GM13977 (cell line): ENCODE data around the gene BCLAF3.

Experiments
- DNase-seq: peaks from one replicate; pipeline ENCODE4 v3.0.0; 2012; ENCODE audit warnings: low spot score
- in situ Hi-C: fragments of 300-500 bp; cut with MboI; formaldehyde crosslinking; loops from one replicate; pipeline ENCODE4 v1.12.0; 2022; ENCODE audit warnings: low sequenced_read_pairs, low pct_unique_long_range_greater_than_20kb, mixed read lengths, inconsistent platforms; ENCODE audit not compliant: unreplicated experiment
- TF ChIP-seq, protein P1 (sequence below): IDR thresholded peaks from 2 replicates; pipeline ENCODE4 v1.5.1; 2012; ENCODE audit warnings: mild to moderate bottlenecking, control low read depth; ENCODE audit not compliant: insufficient read depth; ENCODE audit errors: extremely low read depth, missing control alignments

The BCLAF3 gene

DNA sequence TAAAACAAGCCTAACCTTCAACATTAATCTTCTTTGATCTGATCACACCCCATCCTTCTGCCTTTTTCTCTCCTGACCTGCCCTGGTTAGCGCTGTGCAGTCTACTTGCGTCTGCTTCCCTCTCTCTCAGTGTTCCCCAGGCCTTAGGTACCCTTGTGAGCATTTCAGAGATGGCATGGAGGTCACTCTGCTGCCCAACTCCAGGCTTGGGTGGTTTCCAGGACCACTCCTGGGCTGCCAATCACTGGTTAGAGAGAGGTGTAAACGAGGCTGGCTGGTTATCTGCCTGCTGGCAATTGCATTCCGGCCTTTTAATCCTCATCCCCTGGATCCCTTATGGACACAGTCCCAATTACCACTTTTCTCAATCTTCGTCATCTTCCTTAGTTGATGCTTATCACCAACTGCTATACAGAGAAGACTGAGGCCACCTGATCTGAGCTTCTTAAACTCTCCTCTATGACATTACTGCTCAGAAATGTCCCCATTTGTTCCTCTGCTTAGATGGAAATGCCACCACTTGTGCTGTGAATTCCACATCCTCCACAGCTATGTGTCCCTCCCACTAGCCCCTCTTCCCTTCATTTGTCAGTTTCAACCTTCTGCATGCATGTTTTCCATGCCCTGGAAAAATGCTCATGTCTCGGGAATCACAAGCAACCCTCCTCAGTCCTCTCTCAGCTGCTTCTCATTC, 29.0 kb upstream of the BCLAF3 start:
- TF ChIP-seq, protein P1, sequence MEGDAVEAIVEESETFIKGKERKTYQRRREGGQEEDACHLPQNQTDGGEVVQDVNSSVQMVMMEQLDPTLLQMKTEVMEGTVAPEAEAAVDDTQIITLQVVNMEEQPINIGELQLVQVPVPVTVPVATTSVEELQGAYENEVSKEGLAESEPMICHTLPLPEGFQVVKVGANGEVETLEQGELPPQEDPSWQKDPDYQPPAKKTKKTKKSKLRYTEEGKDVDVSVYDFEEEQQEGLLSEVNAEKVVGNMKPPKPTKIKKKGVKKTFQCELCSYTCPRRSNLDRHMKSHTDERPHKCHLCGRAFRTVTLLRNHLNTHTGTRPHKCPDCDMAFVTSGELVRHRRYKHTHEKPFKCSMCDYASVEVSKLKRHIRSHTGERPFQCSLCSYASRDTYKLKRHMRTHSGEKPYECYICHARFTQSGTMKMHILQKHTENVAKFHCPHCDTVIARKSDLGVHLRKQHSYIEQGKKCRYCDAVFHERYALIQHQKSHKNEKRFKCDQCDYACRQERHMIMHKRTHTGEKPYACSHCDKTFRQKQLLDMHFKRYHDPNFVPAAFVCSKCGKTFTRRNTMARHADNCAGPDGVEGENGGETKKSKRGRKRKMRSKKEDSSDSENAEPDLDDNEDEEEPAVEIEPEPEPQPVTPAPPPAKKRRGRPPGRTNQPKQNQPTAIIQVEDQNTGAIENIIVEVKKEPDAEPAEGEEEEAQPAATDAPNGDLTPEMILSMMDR = no peak
- in situ Hi-C loops = no loop called here
- no peak for DNase-seq

DNA sequence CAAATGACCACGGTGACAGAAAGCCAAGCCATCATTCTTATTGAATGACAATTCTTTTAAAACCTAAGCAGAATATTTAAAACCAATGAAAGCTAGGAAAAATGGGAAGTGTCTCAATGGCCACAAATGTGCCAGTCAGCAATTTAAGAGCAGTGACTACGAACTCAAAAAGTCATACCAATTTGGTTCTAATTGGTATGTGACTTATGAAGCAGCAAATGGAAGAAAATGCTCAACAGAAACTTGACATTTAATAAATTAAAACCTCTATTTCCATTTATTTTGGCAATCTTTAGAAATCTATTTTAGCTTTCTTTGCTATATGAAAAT, 25.7 kb upstream of the BCLAF3 start:
- in situ Hi-C loops = no loop called here

DNA sequence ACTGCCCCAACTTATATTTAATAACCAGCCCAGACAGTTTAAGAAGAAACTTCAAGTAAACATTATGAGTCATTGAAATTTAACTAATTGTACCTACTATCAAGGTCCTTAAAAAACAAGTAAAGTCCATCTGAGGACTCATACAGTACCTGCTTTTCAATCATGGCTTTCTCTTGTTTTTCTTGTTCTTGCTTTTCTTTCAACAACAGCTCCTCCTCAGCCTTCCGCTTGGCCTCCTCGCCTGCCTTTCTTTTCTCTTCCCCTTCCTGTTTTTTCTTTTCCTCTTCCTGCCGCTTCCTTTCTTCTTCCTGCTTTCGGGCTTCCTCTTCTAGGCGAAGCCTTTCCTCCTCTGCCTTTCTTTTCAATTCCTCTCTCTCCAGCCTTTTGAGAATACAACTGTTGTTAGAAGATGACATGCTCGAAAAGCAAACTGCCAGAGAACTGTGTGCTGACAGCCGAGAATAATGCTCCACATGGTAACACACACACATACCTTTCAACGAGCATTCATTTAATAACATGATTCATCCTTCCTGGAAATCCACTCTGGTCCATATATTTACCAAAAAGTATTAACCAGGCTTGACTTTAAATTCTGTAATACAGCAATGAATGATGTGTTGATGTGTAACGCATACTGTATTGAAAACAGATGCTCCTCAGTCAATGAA, 25.2 kb upstream of the BCLAF3 start:
- TF ChIP-seq, protein P1 = no peak
- no peak for DNase-seq
- in situ Hi-C loops = no loop called here

More for the DNA sequence above, 25.7 kb upstream of the BCLAF3 start:
- no peak for DNase-seq
- TF ChIP-seq, protein P1 = no peak

DNA sequence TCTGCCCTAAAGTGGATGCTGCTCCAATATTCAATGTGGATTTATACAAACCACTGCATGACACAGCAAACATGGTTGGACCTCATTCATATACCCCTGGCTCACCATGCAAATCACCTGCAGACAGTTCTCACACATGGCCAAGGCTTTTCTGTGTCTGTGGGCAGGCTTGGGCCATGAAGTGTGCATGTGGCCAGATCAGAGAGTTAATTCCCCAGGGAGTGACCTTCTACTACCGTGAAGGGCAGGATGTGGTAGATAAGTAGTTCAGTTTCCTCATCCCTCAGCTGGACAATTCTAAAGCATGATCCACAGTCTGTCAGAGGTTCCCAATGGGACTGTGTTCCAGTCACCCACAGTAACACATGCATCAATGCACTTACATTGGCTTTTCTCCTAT, 24.6 kb upstream of the BCLAF3 start:
- in situ Hi-C loops = no loop called here
- DNase-seq = no peak
- TF ChIP-seq, protein P1 = no peak

DNA sequence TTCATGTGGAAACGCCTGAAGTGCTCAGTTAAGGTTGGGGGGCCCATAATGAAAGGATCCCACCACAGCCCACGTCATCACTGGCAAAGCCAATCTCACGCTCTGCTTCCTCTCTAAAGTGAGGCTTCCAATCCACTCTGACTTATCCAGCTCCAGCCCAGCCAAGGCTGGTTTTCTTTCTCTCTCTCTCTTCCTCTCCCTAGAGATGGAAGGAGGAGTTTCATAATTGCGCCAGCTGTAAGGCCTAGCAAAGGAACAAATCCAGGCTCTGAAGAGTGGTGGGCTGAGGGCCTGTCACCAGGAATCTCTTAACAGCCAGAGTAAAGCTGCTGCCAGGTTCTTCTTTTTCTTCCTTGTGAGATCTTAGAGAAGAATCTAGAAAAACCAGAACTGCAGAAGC, 20.7 kb upstream of the BCLAF3 start:
- TF ChIP-seq, protein P1 = no peak
- no peak for DNase-seq
- in situ Hi-C loops = no loop called here

DNA sequence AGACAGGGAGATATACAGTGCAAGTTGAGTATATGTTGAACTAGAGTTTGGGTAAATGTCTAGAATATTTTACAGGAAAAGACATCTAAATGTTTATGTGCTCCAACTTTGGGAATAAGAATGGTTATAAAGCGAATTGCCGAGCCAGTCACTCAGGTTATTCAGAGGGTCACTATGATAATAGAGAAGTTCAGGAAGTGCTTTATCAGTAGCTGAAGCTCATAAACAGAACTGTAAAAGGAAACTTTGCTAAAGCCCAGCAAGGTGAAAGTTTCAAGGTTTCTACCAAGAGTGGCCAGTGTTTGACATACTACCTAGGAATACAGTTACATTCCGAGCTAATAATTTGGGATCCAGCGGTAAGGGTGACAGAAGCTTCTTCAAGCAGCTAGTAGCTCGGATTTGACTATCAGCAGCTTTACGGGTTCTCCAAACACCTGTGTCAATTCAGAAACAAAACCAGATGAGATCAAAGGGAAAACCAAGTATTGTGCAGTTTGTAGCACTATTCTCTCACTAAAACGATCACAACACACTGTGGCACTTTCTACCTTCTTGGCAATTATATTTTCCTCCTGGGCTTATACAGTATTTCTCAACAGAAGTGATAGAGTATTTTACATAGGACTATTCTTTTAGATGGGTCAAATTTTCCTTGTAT, 17.2 kb upstream of the BCLAF3 start:
- in situ Hi-C loops = no loop called here
- DNase-seq = no peak
- TF ChIP-seq, protein P1 = no peak
